Measurements from ENCODE around the gene ZNF837.

Gene ZNF837

DNA sequence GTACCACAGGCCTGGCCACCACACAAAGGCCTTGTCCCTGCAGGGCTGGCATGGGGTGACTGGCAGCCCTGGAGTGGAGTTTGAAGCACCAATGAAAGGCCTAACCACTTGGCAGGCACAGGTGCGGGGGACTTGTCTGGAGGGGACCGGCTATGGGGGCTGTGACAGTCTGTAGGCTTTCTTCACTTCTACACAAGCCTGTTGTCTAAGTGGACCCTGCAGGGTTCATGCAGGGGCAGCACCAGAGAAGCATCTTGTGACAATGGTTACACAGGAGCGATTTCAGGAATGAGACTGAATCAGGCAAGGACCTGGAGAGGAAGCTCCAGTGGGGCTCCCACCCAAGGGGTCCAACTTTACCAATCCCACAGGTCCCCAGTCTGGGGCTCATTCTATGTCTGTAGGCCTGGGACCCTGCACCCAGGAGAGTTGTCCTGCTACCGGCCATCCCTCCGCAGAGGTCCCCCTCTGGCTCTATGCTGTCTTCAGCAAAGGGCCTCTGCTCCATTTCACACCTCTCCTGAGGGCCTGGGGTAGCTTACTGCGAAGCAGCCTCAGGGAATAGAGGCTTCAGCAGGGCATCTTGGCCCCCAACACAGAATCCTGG, 2.3 kb upstream of the ZNF837 start:
- peaks cover 10% of the 10 kb centered on the region for H3K79me2 ChIP-seq (ENCODE audit: insufficient read depth, low read length)
- no peaks in the 10 kb centered on the region for H3F3A ChIP-seq (ENCODE audit: insufficient read depth, low read length)
- peaks cover 51% of the 10 kb centered on the region for H3K4me1 ChIP-seq (ENCODE audit: insufficient read depth, low read length, severe bottlenecking)
- no peaks in the 10 kb centered on the region for H4K20me1 ChIP-seq (ENCODE audit: insufficient read depth, low read length)
- no peak for TF ChIP-seq EZH2 (IDR thresholded peaks at IDR 0.05; ENCODE audit: borderline replicate concordance, low read length)
- TF ChIP-seq, protein P1, sequence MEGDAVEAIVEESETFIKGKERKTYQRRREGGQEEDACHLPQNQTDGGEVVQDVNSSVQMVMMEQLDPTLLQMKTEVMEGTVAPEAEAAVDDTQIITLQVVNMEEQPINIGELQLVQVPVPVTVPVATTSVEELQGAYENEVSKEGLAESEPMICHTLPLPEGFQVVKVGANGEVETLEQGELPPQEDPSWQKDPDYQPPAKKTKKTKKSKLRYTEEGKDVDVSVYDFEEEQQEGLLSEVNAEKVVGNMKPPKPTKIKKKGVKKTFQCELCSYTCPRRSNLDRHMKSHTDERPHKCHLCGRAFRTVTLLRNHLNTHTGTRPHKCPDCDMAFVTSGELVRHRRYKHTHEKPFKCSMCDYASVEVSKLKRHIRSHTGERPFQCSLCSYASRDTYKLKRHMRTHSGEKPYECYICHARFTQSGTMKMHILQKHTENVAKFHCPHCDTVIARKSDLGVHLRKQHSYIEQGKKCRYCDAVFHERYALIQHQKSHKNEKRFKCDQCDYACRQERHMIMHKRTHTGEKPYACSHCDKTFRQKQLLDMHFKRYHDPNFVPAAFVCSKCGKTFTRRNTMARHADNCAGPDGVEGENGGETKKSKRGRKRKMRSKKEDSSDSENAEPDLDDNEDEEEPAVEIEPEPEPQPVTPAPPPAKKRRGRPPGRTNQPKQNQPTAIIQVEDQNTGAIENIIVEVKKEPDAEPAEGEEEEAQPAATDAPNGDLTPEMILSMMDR (IDR thresholded peaks at IDR 0.05; ENCODE audit: low read length): no peak
- no peaks in the 10 kb centered on the region for H3K9me2 ChIP-seq (ENCODE audit: low read depth, low read length)
- no peaks in the 10 kb centered on the region for H3K27me3 ChIP-seq (ENCODE audit: insufficient read depth, low read length)
- peaks cover 8% of the 10 kb centered on the region for H3K36me3 ChIP-seq (ENCODE audit: insufficient read depth, low read length)
- H3K9ac ChIP-seq (ENCODE audit: low read length): peak overlapping the region; percentile 18; the same call in 1 of the 2 replicates
- H3K27ac ChIP-seq (ENCODE audit: low read depth, low read length, poor library complexity, severe bottlenecking): peak overlapping the region; percentile 63
- no peaks in the 10 kb centered on the region for H3K9me3 ChIP-seq (ENCODE audit: low read length)
- H3K4me3 ChIP-seq (ENCODE audit: low read depth, low read length, poor library complexity, severe bottlenecking): no peak overlapping the region
- no peak overlapping the region for H2AFZ ChIP-seq (ENCODE audit: low read length)
- peak overlapping the region; percentile 91; the same call in 1 of the 2 replicates for H3K4me2 ChIP-seq (ENCODE audit: low read length)

DNA sequence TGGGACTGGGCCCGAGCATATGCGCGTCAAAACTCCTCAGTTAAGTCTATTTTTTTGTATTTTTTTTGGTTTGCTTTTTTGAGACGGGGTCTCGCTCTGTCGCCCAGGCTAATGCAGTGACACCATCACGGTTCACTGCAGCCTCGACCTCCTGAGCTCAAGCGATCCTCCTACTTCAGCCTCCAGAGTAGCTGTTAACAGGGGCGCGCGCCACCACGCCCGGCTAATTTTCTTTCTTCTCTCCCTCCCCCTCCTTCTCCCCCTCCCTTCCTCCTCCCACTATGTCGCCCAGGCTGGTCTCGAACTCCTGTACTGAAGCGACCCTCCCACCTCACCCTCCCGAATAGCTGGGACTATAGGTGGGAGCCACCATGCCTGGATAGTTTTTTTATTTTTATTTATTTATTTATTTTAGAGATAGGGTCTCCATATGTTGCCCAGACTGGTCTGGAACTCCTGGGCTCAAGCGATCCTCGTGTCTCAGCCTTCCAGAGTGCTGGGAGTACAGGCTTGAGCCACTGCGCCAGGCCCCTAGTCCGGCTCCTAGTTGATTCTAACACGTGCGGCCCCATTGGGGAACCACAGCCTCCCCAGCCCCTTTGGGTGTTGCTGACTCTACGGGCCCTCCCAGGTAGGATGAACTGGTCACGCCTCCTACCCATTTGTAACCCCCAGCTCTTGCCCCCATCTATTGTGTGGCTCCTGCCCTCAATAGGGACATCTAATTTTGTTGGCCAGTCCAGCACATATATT, 806 bp upstream of the ZNF837 start:
- H3K4me2 ChIP-seq (ENCODE audit: low read length): peak overlapping the region; percentile 91
- no peaks in the 10 kb centered on the region for H3K79me2 ChIP-seq (ENCODE audit: insufficient read depth, low read length)
- H3K4me3 ChIP-seq (ENCODE audit: low read depth, low read length, poor library complexity, severe bottlenecking): peak overlapping the region; percentile 74
- peaks cover 47% of the 10 kb centered on the region for H3K4me1 ChIP-seq (ENCODE audit: insufficient read depth, low read length, severe bottlenecking)
- H3K36me3 ChIP-seq (ENCODE audit: insufficient read depth, low read length): no peaks in the 10 kb centered on the region
- H4K20me1 ChIP-seq (ENCODE audit: insufficient read depth, low read length): no peaks in the 10 kb centered on the region
- peak overlapping the region; percentile 63 for H3K27ac ChIP-seq (ENCODE audit: low read depth, low read length, poor library complexity, severe bottlenecking)
- TF ChIP-seq, protein P1 (IDR thresholded peaks at IDR 0.05; ENCODE audit: low read length): no peak
- no peak for TF ChIP-seq EZH2 (IDR thresholded peaks at IDR 0.05; ENCODE audit: borderline replicate concordance, low read length)
- H3K9me3 ChIP-seq (ENCODE audit: low read length): no peaks in the 10 kb centered on the region
- no peaks in the 10 kb centered on the region for H3K27me3 ChIP-seq (ENCODE audit: insufficient read depth, low read length)
- no peaks in the 10 kb centered on the region for H3F3A ChIP-seq (ENCODE audit: insufficient read depth, low read length)
- H3K9me2 ChIP-seq (ENCODE audit: low read depth, low read length): no peaks in the 10 kb centered on the region
- H2AFZ ChIP-seq (ENCODE audit: low read length): no peak overlapping the region
- H3K9ac ChIP-seq (ENCODE audit: low read length): peak overlapping the region; percentile 67

DNA sequence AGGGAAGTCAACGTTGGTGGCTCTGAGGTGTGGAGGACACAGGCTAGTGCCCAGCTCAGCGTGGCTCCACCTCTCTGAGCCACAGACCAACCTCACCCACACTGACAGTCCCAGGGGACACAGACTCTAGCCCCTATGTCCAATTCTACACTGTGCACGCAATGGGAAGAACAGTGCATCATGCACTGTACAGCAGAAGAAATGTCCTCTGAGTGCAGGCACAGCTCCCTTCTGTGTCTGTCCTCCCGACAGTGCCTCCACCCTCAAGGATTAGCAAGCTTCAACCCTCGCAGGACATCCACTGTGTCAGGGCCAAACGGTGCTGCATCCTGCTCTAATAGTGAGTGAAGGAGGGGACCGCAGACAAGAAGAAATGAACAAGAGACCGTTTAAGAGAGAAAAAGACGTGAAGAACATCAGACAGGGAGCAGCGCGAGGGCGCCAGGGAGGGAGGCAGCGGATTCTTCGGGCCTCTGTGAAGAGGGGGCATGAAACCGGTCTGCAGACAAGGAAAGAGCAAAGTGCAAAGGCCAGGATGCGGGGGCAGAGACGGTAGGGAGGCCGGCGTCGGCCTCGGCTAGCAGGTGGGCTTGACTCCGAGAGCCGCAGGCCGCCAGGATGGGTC, 681 bp downstream of the ZNF837 start:
- Histone ChIP-seq H3K27me3 (ENCODE audit: insufficient read depth, low read length) (no peaks in the 10 kb centered on the region), H3K79me2 (ENCODE audit: insufficient read depth, low read length) (no peaks in the 10 kb centered on the region), H3F3A (ENCODE audit: insufficient read depth, low read length) (no peaks in the 10 kb centered on the region), H3K4me2 (ENCODE audit: low read length) (peak overlapping the region; percentile 91), H3K4me1 (ENCODE audit: insufficient read depth, low read length, severe bottlenecking) (peaks cover 34% of the 10 kb centered on the region), H2AFZ (ENCODE audit: low read length) (no peak overlapping the region), H3K9ac (ENCODE audit: low read length) (peak overlapping the region; percentile 93), H4K20me1 (ENCODE audit: insufficient read depth, low read length) (no peaks in the 10 kb centered on the region), H3K4me3 (ENCODE audit: low read depth, low read length, poor library complexity, severe bottlenecking) (peak overlapping the region; percentile 74), H3K36me3 (ENCODE audit: insufficient read depth, low read length) (no peaks in the 10 kb centered on the region), H3K9me3 (ENCODE audit: low read length) (no peaks in the 10 kb centered on the region), H3K9me2 (ENCODE audit: low read depth, low read length) (no peaks in the 10 kb centered on the region), H3K27ac (ENCODE audit: low read depth, low read length, poor library complexity, severe bottlenecking) (peak overlapping the region; percentile 57)
- TF ChIP-seq, protein P1 (IDR thresholded peaks at IDR 0.05; ENCODE audit: low read length): no peak
- TF ChIP-seq EZH2 (IDR thresholded peaks at IDR 0.05; ENCODE audit: borderline replicate concordance, low read length): no peak
